ENCODE data around the gene SCAP.

- TF ChIP-seq CTCF (IDR thresholded peaks at IDR 0.05; ENCODE audit: poor library complexity) (no peak), EZH2phosphoT487 (IDR thresholded peaks at IDR 0.05; ENCODE audit: low read depth, severe bottlenecking, unreplicated experiment) (no peak), EZH2 (IDR thresholded peaks at IDR 0.05; ENCODE audit: borderline replicate concordance) (no peak)
Measured at GRCh38 chr3:47476330-47476626, 537 bp upstream of the SCAP start.

Measured in hepatocyte (in vitro differentiated cells).